Coronary artery (tissue), 2 donors: ENCODE data around the gene NCK1.

Experiments used
- DNase-seq: peaks from one replicate; pipeline ENCODE4 v3.0.0-alpha.2; 2017; ENCODE audit warnings: low spot score
- H3K27ac ChIP-seq, 2 donors: fragments of 200-600 bp; sonication (generic); one replicate each; pipeline ENCODE4 v1.5.1; 2016 to 2019
- H3K4me3 ChIP-seq: fragments of 200-600 bp; sonication (generic); 2 replicates; pipeline ENCODE4 v1.5.1; 2016; ENCODE audit warnings: mild to moderate bottlenecking, moderate library complexity
- CTCF ChIP-seq: fragments of 200-600 bp; sonication (generic); IDR thresholded peaks from one replicate; pipeline ENCODE4 v1.5.1; 2019; ENCODE audit warnings: antibody characterized with exemption

NCK1 gene

GRCh38 chr3:136840252-136840651, 21.8 kb upstream of the NCK1 start:
- no peak for TF ChIP-seq CTCF
- H3K27ac ChIP-seq, result no peak overlapping the region
- no peak overlapping the region for H3K4me3 ChIP-seq
- no peak for DNase-seq

- H3K27ac ChIP-seq, result no peak overlapping the region
- TF ChIP-seq CTCF, result no peak
- no peak overlapping the region for H3K4me3 ChIP-seq
- DNase-seq, result no peak
Measured at GRCh38 chr3:136842294-136842693, 19.7 kb upstream of the NCK1 start.

GRCh38 chr3:136844724-136845123, 17.3 kb upstream of the NCK1 start:
- Histone ChIP-seq H3K4me3 (no peak overlapping the region), H3K27ac (no peak overlapping the region)
- TF ChIP-seq CTCF, result no peak
- no peak for DNase-seq

GRCh38 chr3:136852180-136852579, 9.8 kb upstream of the NCK1 start:
- no peak overlapping the region for H3K27ac ChIP-seq
- no peak for DNase-seq
- no peak for TF ChIP-seq CTCF
- H3K4me3 ChIP-seq, result no peak overlapping the region

- no peak overlapping the region for H3K4me3 ChIP-seq
- no peak for TF ChIP-seq CTCF
- H3K27ac ChIP-seq, result no peak overlapping the region
Measured at GRCh38 chr3:136856665-136857064, 5.3 kb upstream of the NCK1 start.

GRCh38 chr3:136858381-136858780, 3.6 kb upstream of the NCK1 start:
- Histone ChIP-seq H3K4me3 (no peak overlapping the region), H3K27ac (no peak overlapping the region)
- no peak for TF ChIP-seq CTCF
- no peak for DNase-seq

More at GRCh38 chr3:136856665-136857064, 5.3 kb upstream of the NCK1 start:
- DNase-seq, result no peak

- no peak overlapping the region for H3K4me3 ChIP-seq
- H3K27ac ChIP-seq, result no peak overlapping the region
- no peak for DNase-seq
- no peak for TF ChIP-seq CTCF
Measured at GRCh38 chr3:136860541-136860940, 1.5 kb upstream of the NCK1 start.
